GM20000 (cell line): ENCODE measurements around the gene RAB20.
"Not testable (repeated sequence)": the region's sequence is repeated elsewhere in the genome, so short reads cannot be mapped to it uniquely, and the experiment has no call there.

ENCODE experiments used
- DNase-seq: peaks from one replicate; pipeline ENCODE4 v3.0.0; 2012; ENCODE audit warnings: low spot score
- CTCF ChIP-seq: IDR thresholded peaks from 2 replicates; pipeline ENCODE4 v1.5.1; 2012; ENCODE audit warnings: mild to moderate bottlenecking, control low read depth; ENCODE audit errors: extremely low read depth, missing control alignments

The RAB20 gene

DNA sequence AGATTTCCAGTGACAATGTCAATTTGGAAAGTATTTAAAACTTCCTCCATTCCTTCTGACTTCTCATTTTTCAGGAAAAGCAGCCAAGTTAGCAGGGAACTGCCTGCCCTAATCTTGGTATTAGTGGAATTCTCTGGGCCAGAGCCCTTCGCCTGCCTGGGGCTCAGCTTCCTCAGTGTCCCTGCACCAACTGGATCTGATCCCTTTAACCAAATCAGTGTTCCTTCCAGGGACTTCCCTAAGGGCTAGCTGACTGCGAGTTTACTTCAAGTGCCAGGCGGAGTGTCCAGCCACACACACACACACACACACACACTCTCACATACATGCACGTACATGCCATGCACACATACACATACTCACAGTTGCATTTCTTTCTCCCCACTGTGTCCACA, 20.0 kb downstream of the RAB20 start:
- TF ChIP-seq CTCF: no peak
- DNase-seq: no peak

GRCh38 chr13:110540871-110541525, 20.5 kb downstream of the RAB20 start:
- no peak for TF ChIP-seq CTCF
- DNase-seq: no peak

- TF ChIP-seq CTCF: no peak
- no peak for DNase-seq
Observed at GRCh38 chr13:110539894-110540293, 21.6 kb downstream of the RAB20 start.

GRCh38 chr13:110538632-110539031, 22.9 kb downstream of the RAB20 start:
- no peak for TF ChIP-seq CTCF
- no peak for DNase-seq

GRCh38 chr13:110536006-110536693, 25.4 kb downstream of the RAB20 start:
- DNase-seq: peak; percentile 64
- no peak for TF ChIP-seq CTCF

DNA sequence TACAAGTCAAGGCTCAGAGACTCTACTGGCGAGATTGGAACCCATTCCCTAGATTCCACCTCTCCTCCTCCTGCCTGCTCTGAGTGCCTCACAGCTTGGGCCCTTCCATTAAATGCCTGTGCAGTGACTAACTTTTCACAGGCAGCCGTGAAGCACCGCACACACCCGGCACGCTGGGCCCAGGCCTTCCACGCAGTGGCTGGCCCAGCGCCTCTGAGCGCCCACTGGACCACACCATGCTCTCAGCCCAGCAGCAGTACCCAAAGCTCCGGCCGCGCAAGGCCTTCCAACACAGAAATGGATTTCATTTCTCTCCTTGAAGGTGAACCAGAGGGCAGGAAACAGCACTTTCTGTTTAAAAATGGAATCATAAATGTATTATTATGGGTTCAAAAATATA, 26.0 kb downstream of the RAB20 start:
- no peak for DNase-seq
- TF ChIP-seq CTCF: no peak

- no peak for TF ChIP-seq CTCF
- DNase-seq: no peak
Observed at GRCh38 chr13:110533771-110534670, 27.5 kb downstream of the RAB20 start.

- DNase-seq: not testable (repeated sequence)
Observed at GRCh38 chr13:110532258-110532657, 29.3 kb downstream of the RAB20 start.
